ENCODE measurements around the gene ST3GAL2.

GRCh38 chr16:70466805-70467076 lies 27.8 kb upstream of the ST3GAL2 start:
- TF ChIP-seq EP300 (IDR thresholded peaks at IDR 0.05) (no peak), POLR2A (IDR thresholded peaks at IDR 0.05) (no peak), CTCF (IDR thresholded peaks at IDR 0.05) (no peak)
